HG02870 (cell line): ENCODE results near the gene ASPSCR1.

Experiments
- ATAC-seq: cut with Tn5 transposase; IDR thresholded peaks from one replicate; pipeline ENCODE4 v1.9.1; 2021; ENCODE audit warnings: mild to moderate bottlenecking, moderate library complexity; ENCODE audit not compliant: unreplicated experiment

The ASPSCR1 gene

GRCh38 chr17:82063424-82064415 lies 86.3 kb downstream of the ASPSCR1 start:
- no peak for ATAC-seq

- no peak for ATAC-seq
Observed at GRCh38 chr17:82064433-82065192, 87.2 kb downstream of the ASPSCR1 start.

- ATAC-seq: no peak
Observed at GRCh38 chr17:82065193-82065637, 87.8 kb downstream of the ASPSCR1 start.

GRCh38 chr17:82065638-82066303 lies 88.3 kb downstream of the ASPSCR1 start, which contains the start of gene DUS1L:
TSS of gene DUS1L (minus strand) at chr17:82065804. CDS start at chr17:82065059, 745 bp downstream.
- no peak for ATAC-seq
